Vagina (tissue), 2 donors: ENCODE results near the gene IL1RN.

Source experiments
- POLR2A ChIP-seq, 2 donors: fragments of 450-650 bp; IDR thresholded peaks; one replicate each; pipeline ENCODE4 v1.6.1; 2017; ENCODE audit warnings: antibody characterized with exemption in 2 of 2, mild to moderate bottlenecking in 2 of 2, moderate library complexity in 2 of 2
- POLR2AphosphoS5 ChIP-seq, 2 donors: sonication (generic); formaldehyde crosslinking; IDR thresholded peaks; one replicate each; pipeline ENCODE4 v1.9.0; 2017; ENCODE audit warnings: antibody characterized with exemption in 2 of 2, mild to moderate bottlenecking in 2 of 2, low read depth in 1 of 2; ENCODE audit not compliant: insufficient read depth in 1 of 2
- TF ChIP-seq, protein P1 (sequence below), 3 experiments: fragments of 450-650 bp in 2 of 3; fragments of 200-600 bp in 1 of 3; sonication (generic) in 1 of 3; IDR thresholded peaks; one replicate each; pipeline ENCODE4 v1.5.1; 2017 to 2019; ENCODE audit warnings: antibody characterized with exemption in 3 of 3, mild to moderate bottlenecking in 2 of 3, moderate library complexity in 2 of 3

DNA sequence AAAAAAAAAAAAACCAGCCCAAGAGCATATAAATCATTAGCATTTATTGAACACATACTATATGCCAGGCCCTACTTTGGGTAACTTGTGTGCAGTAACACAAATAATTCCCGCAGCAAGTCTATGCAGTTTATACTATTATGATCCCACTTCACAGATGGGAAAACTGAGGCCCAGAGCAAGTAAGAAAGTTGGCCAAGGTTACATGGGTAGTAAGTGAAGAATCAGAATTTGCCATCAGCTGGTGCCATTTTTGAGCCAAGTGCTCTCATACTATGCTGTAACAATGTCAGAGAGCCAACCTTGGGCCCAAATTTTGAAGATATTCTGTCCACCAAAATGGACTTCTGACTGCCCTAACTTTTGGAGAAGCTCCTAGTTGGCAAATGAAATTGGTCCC is 32.9 kb downstream of the IL1RN start:
- TF ChIP-seq, protein P1, sequence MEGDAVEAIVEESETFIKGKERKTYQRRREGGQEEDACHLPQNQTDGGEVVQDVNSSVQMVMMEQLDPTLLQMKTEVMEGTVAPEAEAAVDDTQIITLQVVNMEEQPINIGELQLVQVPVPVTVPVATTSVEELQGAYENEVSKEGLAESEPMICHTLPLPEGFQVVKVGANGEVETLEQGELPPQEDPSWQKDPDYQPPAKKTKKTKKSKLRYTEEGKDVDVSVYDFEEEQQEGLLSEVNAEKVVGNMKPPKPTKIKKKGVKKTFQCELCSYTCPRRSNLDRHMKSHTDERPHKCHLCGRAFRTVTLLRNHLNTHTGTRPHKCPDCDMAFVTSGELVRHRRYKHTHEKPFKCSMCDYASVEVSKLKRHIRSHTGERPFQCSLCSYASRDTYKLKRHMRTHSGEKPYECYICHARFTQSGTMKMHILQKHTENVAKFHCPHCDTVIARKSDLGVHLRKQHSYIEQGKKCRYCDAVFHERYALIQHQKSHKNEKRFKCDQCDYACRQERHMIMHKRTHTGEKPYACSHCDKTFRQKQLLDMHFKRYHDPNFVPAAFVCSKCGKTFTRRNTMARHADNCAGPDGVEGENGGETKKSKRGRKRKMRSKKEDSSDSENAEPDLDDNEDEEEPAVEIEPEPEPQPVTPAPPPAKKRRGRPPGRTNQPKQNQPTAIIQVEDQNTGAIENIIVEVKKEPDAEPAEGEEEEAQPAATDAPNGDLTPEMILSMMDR (IDR thresholded peaks at IDR 0.05), result no peak
- no peak for TF ChIP-seq POLR2A (IDR thresholded peaks at IDR 0.05)
- TF ChIP-seq POLR2AphosphoS5 (IDR thresholded peaks at IDR 0.05; ENCODE audit: insufficient read depth in 1 of 2, low read depth in 1 of 2), result no peak
